K562 (cell line): Measurements from ENCODE around the gene CD82. TPM values are rescaled to one million over a fixed set of nuclear protein-coding genes. Genes with fewer than 3 reads are reported as not detected.

Source experiments
- CLOCK ChIP-seq: fragments of 250-450 bp; sonication (Bioruptor Pico); IDR thresholded peaks from 2 replicates; pipeline ENCODE4 v1.4.0; 2020; ENCODE audit warnings: mild to moderate bottlenecking, moderate library complexity, borderline replicate concordance
- CREB3L1 ChIP-seq: fragments of 450-650 bp; IDR thresholded peaks from 2 replicates; pipeline ENCODE4 v1.6.1; 2014; ENCODE audit warnings: low read depth, mild to moderate bottlenecking, moderate library complexity, borderline replicate concordance
- FOXA3 ChIP-seq, 2 experiments: fragments of 450-650 bp in 1 of 2; sonication (generic) in 1 of 2; formaldehyde crosslinking; IDR thresholded peaks in 1 of 2; conservative IDR thresholded peaks in 1 of 2; 2 replicates each; pipeline versions ENCODE4 v1.4.0 to v1.8.0; 2020 to 2022; ENCODE audit warnings: mild to moderate bottlenecking in 2 of 2, missing genetic modification reagents in 1 of 2
- HDGF ChIP-seq: fragments of 450-650 bp; IDR thresholded peaks from 2 replicates; pipeline ENCODE4 v1.6.1; 2016
- KDM5B ChIP-seq: fragments of 200-600 bp; sonication (generic); IDR thresholded peaks from 2 replicates; pipeline ENCODE4 v1.6.1; 2012; ENCODE audit warnings: low read depth, mild to moderate bottlenecking, moderate library complexity, low read length, control low read depth, inconsistent platforms; ENCODE audit not compliant: insufficient replicate concordance
- MEF2D ChIP-seq: conservative IDR thresholded peaks from 2 replicates; pipeline ENCODE4 v1.6.1; 2016; ENCODE audit warnings: low read depth, missing genetic modification characterization, missing compliant biosample characterization
- MITF ChIP-seq: IDR thresholded peaks from 2 replicates; pipeline ENCODE4 v1.6.1; 2014; ENCODE audit warnings: antibody characterized with exemption
- MYNN ChIP-seq, 2 experiments: sonication (generic); formaldehyde crosslinking in 1 of 2; IDR thresholded peaks; 2 replicates each; pipeline versions ENCODE4 v1.5.0 to v1.6.1; 2016 to 2020; ENCODE audit warnings: antibody characterized with exemption in 1 of 2, missing genetic modification reagents in 1 of 2
- NCOA6 ChIP-seq: fragments of 450-650 bp; IDR thresholded peaks from 2 replicates; pipeline ENCODE4 v1.6.1; 2017; ENCODE audit warnings: mild to moderate bottlenecking
- NFATC3 ChIP-seq: fragments of 450-650 bp; IDR thresholded peaks from 2 replicates; pipeline ENCODE4 v1.6.1; 2017; ENCODE audit warnings: mild to moderate bottlenecking
- NKRF ChIP-seq: fragments of 450-650 bp; IDR thresholded peaks from 2 replicates; pipeline ENCODE4 v1.6.1; 2016; ENCODE audit warnings: borderline replicate concordance
- RBFOX2 ChIP-seq: fragments of 200-400 bp; formaldehyde crosslinking; IDR thresholded peaks from 2 replicates; pipeline ENCODE4 v1.6.1; 2017; ENCODE audit warnings: low read depth, mild to moderate bottlenecking, low read length, moderate library complexity
- RNF2 ChIP-seq: sonication (generic); IDR thresholded peaks from 2 replicates; pipeline ENCODE4 v1.6.1; 2016
- SAP30 ChIP-seq: fragments of 200-600 bp; sonication (generic); IDR thresholded peaks from 2 replicates; pipeline ENCODE4 v1.6.1; 2012; ENCODE audit warnings: borderline replicate concordance, low read depth, mild to moderate bottlenecking, moderate library complexity, low read length, control low read depth, inconsistent platforms; ENCODE audit not compliant: insufficient read depth, poor library complexity, severe bottlenecking
- SMAD1 ChIP-seq: fragments of 150-350 bp; IDR thresholded peaks from 2 replicates; pipeline ENCODE4 v1.6.1; 2014; ENCODE audit warnings: low read length, low read depth; ENCODE audit not compliant: partially characterized antibody
- SNRNP70 ChIP-seq: fragments of 200-400 bp; formaldehyde crosslinking; optimal IDR thresholded peaks from 2 replicates; pipeline ENCODE3; 2017; ENCODE audit warnings: low read depth, low read length
- ZNF224 ChIP-seq: sonication (generic); formaldehyde crosslinking; IDR thresholded peaks from 2 replicates; pipeline ENCODE4 v1.8.0; 2022; ENCODE audit warnings: mild to moderate bottlenecking, missing genetic modification reagents
- ZNF584 ChIP-seq: fragments of 200-800 bp; sonication (Bioruptor generic); IDR thresholded peaks from 2 replicates; pipeline ENCODE4 v1.6.1; 2016; ENCODE audit warnings: low read depth, mild to moderate bottlenecking, missing genetic modification characterization, missing compliant biosample characterization
- polyA plus RNA-seq, 8 experiments: library from polyadenylated mRNA; depleted of rRNA in 4 of 8; stranded (reverse) in 5 of 8; unstranded in 3 of 8; fragments of >200 nt; fragmentation: Nextera tagmentation in 2 of 8; fragmentation: Illumina TruSeq in 1 of 8; extraction: Ambion mirVana in 2 of 8; extraction: Trizol in 1 of 8; gene quantifications; 2 replicates each; pipeline versions ENCODE4 v1.2.1 to v1.2.3, GENCODE V29; 2011 to 2014; ENCODE audit warnings: inconsistent platforms in 1 of 8, missing spikeins in 1 of 8
- total RNA-seq, 7 experiments: library from RNA; depleted of rRNA in 6 of 7; stranded (reverse); fragments of >200 nt in 6 of 7; fragmentation: Illumina TruSeq in 2 of 7; extraction: Trizol in 2 of 7; gene quantifications; 2 replicates each; pipeline versions ENCODE4 v1.2.1 to v1.2.3, GENCODE V29; 2011 to 2021; ENCODE audit warnings: low replicate concordance in 1 of 7

Gene CD82
- total and polyA plus RNA-seq, 9 of the 15 experiments (the other 6 are each of a cell fraction or from before 2014, with no cell fraction given): 0.27 to 9.4 (median 3.0) TPM

- TF ChIP-seq NKRF: no peak
- 0 out of 2 replicates have a peak, but pooled peaks have one; percentile 34 for TF ChIP-seq MYNN (IDR thresholded peaks at IDR 0.05)
- TF ChIP-seq MYNN (CRISPR knock-in tag; IDR thresholded peaks at IDR 0.05): no peak
- TF ChIP-seq NFATC3: no peak
- 0 out of 2 replicates have a peak, but pooled peaks have one; percentile 3 for TF ChIP-seq HDGF
- no peak for TF ChIP-seq MITF
- peak; percentile 92 for TF ChIP-seq ZNF584 (CRISPR knock-in tag)
- TF ChIP-seq CREB3L1: no peak
- no peak for TF ChIP-seq FOXA3 (CRISPR knock-in tag; conservative IDR thresholded peaks at IDR 0.05 in 1 of 2, IDR thresholded peaks at IDR 0.05 in 1 of 2)
- no peak for TF ChIP-seq ZNF224 (CRISPR knock-in tag)
- no peak for TF ChIP-seq SMAD1
- TF ChIP-seq RNF2: no peak
- no peak for TF ChIP-seq MEF2D (tag)
- TF ChIP-seq SAP30: no peak
- TF ChIP-seq RBFOX2: peak; percentile 69
- TF ChIP-seq NCOA6: 0 out of 2 replicates have a peak, but pooled peaks have one; percentile 17
- no peak for TF ChIP-seq KDM5B
- TF ChIP-seq SNRNP70: no peak
- no peak for TF ChIP-seq CLOCK (CRISPR knock-in tag)
These were observed 34.9 kb upstream of the CD82 start (continued) for GRCh38 chr11:44530413-44531115.
